DND-41 (cell line): Measurements from ENCODE around the gene DENND2A.

Source experiments
- CTCF ChIP-seq: IDR thresholded peaks from 2 replicates; pipeline ENCODE4 v1.5.1; 2012; ENCODE audit warnings: borderline replicate concordance, low read length, moderate library complexity, mild to moderate bottlenecking; ENCODE audit not compliant: poor library complexity, severe bottlenecking; ENCODE audit errors: extremely low read depth
- EZH2 ChIP-seq: IDR thresholded peaks from 3 replicates; pipeline ENCODE4 v1.6.1; 2012; ENCODE audit warnings: borderline replicate concordance, low read depth, mild to moderate bottlenecking, moderate library complexity, low read length, inconsistent platforms; ENCODE audit not compliant: severe bottlenecking

GRCh38 chr7:140637400-140637799, 3.2 kb downstream of the DENND2A start:
- TF ChIP-seq CTCF (no peak), EZH2 (no peak)
